Epidermal melanocyte (primary cell): ENCODE results near the gene XRCC3.
A peak's percentile ranks its signal among the peaks of the same experiment; 100 is the strongest.

Source experiments
- DNase-seq: peaks from one replicate; pipeline ENCODE4 v3.0.0; 2011; ENCODE audit warnings: low spot score; ENCODE audit not compliant: insufficient read length

Gene XRCC3

DNA sequence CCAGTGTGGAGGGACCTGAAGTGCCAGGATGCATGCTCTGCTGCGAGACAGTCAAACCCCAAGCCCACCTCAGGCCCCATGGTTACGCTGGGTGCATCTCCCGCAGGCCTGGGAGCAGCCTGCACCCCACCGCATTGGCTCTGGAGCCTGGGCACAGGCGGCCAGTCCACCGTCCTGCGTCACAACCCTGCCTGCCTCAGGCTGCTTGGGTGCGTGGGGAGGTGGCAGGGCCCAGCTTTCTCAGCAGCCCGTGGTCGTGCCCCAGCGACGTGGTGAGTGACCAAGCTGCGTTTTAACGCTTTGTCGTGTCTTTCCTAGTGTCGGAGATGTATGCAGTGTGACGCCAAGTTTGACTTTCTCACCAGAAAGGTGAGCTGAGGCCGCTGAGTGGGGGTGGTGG is 11.2 kb upstream of the XRCC3 start:
- DNase-seq = no peak

DNA sequence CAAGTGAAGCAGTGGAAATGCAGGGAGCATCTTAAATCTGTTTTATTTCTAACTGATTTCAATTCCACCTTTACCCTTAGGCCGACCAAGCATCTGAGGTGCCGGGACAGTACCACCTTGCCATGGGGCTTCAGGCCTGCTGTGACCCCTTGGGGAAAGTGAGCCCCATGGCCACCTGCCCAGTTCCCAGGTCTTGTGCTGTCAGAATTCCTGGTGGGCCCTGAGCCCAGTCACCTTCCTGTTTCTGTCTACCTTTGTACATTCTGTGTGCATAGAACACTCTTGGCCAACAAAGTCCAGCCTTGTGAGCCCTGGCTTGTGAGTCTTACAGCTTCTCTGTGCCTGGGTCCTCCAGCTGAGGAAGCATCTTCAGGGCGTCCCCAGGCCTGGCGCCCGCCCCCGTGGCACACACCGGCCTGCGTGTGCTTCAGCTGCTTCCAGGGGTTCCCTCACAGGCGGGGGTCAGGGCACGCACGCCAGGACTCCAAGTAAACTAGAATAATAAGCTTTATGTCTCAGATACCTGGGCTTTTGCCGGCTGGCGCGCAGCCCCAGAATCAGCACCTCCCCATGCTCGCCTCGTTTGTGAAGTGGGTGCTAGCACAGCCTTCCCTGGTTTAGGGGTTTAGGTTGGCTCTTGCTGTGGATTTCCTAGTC is 10.6 kb upstream of the XRCC3 start:
- no peak for DNase-seq

DNA sequence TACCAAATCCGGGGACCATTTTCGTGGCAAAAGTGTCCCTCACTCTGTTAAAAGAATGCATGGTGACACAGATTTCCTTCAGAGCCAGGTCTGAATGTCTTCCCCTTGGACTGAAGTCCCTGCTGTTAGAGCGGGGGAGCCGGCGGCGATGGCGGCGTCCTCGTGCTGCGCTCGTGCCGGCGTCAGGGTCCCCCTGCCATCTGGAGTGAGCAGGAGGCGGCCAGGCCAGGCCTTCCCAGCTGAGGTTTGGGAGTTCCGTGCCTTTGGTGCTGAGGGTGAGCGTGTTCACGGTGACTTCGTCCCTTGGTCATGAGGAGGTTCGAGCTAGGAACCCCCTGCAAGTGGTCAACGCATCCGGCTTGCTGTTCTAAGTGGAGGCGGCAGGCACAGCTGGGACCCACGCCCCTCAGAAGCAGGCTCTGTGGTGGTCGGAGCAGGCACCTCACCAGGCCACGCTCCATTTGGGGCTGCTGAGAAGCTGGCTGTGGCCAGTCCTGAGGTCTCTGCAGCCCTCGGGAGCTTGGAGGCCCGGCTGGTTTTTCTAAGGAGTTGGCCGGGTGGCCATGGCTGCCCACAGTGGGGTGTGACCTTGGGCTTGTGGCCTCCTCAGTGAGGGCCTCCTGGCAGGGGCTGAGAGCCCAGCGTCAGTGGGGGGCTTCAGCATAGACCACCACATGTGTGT is 9.9 kb upstream of the XRCC3 start:
- DNase-seq = no peak

DNA sequence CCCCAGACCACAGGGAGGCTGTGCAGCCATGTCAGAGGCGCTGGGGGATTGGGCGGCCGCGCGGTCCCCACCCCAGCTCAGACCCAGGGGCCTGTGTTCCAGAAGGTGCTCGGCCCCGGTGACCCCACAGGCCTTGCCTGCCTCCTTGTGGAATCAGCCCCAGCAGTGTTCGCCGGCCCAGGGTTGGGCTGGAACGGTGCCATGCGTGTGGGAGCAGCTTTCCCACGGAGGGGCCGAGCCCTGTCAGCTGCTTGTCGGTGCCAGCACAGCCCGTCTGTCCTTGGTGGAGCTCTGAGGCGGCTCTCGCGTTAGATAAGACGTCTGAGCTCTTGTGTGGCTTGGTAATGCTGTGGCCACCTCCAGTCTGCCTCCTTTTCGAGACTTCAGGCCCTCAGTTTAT is 8.9 kb upstream of the XRCC3 start:
- no peak for DNase-seq

DNA sequence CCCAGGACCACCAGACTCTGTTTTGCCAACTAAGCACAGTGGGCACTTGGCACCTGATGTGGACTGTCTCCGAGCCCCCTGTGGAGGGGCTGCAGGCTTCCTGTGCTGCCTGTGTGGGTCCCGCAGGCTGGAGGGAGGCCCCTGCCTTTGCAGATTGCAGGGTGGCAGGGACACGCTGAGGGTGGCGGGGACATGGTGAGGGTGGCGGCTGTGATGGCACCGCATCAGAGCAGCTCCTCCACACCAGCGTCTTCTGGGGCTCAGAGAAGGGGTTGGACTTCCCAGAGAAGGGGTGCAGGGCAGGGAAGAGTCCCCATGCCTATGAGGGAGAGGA is 8.5 kb upstream of the XRCC3 start:
- no peak for DNase-seq

DNA sequence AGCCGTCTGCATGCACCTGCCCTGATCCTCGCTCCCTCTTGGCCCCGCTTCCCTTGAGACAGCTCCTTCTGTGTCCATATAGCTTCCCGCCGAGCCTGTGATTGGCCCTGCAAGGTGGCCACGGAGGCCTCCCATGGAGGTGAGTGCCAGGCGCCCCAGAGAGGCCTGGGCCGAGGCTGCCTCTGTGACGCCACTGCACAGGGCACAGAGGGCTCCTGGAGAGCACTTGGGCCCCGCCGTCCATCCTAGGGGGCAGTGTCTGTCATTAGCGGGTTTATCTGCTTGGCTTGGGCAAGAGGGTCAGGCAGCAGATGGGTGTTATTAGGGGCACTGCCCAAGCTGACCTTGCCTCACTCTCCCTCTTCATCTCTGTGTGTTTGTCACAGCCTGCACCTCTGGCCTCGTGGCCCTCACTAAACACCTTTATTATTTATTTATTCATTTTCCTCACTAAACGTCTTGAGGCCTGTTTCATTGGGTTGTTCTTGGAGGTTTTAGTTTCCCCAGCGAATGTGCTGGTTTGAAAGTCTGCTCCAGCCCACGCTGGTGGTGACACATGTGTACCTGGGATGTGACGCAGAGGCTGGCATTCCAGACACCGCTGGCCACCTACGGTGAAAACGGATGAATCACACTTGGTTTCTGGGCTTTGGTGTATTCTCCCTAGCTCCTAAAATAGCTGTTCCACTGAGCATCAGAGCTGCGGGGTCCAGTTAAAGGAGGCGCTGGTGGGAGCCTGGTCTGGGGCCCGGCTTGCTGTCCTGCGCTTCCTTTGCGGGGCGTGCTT is 6.3 kb upstream of the XRCC3 start:
- no peak for DNase-seq

DNA sequence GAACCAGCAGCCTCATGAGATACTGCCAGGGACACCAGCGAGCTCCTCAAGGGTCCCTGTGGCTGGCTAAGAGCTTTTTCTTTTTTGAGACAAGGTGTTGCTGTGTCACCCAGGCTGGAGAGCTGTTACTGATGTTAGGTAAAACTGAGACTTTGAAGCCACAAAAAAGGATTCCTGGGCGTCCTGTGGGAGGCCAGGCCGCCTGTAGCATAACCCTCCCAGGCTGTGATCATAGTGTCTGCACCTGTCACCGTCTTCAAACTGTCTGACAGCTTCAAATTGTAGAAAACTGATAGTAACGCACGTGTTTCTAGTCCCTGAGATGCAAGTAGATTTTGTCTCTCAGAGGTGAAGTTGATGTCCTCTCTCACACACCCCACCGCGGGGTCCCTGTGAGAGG is 4.5 kb upstream of the XRCC3 start:
- DNase-seq = no peak

DNA sequence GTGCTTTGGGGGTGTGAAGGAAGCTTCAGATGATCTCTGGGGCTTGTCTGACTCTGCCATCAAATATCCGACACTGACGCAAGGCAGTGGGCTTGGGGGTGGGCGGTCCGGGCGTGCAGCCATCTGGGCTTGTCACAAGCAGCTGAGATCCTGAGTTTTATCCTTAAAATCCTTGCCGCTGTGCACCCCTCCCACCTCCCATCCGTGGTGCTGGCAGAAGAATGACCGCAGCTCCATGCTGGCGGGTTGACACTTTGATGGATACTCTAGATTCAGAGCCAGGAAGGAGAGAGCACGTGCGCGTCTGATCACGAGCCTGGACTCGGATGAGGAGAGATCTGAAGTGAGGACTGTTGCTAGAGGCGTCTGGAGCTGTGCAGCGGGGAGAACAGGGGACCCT is 3.3 kb upstream of the XRCC3 start:
- no peak for DNase-seq

DNA sequence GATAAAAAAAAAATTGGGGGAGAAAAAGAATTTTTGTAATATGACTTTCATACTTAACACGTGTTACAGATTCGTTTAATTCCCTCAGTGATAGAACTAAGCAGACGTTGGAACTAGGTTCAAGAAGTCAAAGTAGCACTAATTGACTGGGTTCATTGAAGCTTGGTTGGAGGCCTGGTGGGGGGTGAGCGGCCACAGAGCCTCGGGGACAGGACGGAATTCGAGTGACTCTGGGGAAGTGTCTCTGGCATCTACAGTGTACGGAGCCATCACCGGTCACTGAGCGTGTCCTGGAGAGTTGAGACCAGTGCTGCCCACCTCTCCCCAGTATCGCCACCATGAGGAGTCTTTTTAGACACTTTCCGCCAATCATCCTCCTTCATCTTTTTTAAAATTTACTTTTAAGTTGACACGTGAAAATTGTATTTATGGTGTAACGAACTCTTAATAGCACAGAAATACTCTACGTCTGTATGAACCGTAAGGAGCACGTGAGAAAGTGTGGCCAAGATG is 1.7 kb upstream of the XRCC3 start:
- no peak for DNase-seq

DNA sequence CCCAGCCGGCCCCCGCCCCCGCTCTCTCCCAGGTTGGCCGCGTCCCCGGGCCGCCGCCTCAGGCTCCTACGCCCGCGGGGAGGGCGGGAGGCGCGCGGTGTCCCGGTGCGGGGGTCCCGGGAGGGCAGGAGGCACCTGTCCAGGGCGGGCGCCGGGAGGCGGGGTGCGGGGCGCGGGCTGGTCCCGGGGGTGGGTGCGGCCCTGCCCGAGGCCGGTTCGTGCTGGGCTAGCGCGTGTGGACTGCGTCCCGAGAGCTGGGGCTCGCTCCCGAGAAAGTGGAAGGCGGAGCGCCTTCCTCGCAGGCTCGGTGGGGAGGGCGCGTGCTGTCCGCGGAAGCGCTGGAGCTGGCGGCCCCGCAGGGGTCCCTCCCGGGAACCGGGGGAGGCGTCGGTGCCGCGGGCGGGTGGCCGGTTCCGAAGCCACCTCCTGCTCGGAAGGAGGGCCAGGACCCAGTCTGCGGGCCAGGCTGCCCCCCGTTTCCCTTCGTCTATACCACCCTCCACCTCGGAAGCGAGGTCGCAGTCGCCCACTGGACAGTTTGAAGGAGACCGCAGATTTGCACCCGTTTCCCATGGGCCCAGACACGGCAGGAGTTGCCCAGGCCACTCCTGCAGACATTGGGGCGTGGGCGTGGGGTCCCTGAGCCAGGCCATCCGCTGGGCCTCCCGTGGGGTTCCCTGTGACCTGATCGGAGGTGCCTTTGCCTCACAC is 995 bp upstream of the XRCC3 start:
- peak; percentile 56 for DNase-seq

DNA sequence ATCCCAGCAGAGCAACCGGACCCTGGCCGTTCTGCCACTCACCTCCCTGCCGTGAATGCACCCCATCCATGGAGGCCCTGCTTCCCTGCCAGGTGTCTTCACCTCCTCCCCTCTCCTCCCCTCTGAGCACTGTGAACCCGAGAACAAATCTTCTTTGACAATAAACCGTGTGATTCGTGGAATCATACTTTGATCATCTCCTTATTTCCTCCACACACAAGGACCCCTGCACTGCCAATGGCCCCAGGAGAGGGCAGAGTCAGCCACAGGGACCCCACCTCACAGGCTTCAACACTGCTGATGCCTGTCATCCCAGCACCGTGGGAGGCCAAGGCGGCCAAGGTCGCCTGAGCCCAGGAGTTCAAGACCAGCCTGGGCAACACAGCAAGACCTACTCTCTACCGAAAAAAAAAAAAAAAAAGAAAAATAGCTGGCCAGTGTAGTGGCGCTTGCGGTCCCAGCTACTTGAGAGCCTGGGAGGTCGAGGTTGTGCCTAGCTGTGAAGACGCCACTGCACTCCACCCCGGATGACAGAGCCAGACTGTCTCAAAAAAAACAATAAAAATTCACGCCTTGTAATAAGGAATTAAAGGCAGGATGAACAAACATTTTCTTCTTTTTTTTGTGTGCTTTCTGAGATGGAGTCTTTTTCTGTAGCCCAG is 1.1 kb downstream of the XRCC3 start:
- DNase-seq = no peak

DNA sequence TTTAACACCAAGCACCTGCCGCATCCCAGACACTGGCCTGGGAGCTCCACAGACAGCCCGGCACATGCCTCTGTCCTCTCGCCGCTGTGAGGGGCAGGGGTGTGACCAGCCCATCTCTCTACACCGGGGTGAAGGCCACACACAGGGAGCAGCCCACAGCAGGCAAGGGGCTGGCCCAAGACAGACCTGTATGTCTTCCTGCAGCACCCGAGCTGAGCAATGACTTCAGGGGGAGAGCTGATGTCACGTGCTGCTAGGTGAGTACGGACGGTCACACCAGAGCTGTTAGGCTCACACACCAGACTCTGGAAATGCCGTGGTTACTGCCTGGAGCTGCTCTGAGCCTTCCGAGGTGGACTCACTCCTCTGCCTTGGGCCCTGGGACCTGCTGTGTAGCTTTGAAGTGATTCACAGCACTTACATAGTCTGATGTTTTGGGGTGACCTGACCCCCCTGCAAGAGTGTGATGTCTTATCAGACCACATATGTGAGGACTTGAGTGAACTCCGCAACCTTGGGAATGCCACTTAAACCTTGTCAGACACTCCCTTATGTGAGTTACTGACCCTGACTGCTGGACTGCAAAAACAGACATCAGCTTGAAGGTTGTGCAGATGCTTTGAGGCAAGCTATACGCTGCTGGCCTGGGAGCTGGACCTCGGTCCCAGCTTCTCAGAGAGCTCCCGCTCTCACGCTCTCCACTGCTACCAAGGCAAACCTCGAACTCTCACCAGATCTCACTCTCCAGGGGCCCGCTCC is 1.8 kb downstream of the XRCC3 start:
- no peak for DNase-seq

DNA sequence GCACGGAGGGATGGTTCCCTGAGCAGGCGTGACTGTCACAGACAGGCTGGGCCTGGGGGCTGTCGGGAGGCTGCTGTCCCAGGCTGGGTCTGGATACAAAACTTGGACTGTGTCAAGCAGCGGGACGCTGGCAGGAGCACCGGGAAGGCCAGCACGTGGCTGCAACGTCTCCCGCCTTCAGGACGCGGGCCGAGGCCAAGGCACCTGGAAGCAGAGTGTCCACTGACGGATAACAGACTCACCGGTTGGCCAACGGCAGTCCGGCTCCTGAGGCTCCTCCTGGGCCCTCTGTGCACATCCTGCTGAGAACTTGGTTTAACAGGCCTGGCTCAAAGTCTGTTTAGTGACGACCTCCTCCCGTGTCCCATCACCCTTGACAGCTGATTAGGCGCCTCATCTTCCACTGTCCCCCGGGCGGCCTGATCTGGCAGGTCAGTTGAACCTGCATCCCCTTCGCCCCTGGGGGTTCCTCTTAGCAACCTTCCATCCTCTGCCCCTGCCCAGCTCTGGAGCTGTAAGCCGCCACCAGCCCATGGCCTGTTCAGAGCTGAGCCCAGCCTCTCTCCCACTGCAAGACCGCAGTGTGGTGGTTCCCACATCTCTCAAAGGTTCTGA is 2.5 kb downstream of the XRCC3 start:
- no peak for DNase-seq

DNA sequence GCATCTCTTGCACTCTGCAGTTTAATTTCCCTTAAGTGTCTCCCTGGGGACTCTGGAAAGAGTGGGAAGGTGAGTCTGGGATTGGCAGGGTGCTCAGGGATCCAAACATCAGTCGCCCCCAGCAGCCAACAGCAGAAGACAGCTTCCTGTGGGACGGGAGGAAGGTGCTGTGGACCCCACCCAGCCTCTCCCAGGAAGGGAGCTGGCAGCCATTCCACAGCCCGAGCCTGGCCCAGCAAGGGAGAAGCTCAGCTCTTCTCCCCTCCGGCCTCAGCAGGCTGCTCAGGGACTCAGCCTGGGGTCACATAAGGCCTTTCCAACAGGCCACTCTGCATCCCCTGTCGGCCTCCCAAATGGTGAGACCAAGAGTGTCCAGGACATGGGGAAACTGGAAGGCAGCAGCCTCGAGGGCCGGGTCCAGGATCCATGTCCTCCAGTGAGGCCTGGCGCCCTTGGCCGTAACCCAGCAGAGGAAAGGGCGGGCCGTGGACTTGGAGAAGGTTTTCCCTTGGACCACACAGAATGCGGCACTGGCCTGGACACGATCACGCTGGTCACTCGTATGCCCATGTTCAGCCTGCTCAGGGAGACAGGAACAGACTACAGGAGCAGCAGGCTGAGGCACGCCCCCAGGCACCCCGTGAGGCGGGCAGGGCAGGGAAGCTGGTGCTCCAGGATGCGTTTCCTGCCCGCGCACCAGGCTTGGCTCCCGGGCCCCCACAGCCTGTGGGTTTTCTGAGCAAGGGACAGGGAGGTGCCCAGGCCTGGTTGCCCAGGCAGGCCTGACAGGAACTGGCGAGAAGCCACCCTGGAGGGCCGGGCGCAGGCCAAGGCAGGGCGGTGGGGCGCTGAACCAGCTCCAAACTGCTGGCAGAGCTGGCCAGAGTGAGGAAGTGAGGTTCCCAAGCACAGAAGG is 3.5 kb downstream of the XRCC3 start:
- no peak for DNase-seq

DNA sequence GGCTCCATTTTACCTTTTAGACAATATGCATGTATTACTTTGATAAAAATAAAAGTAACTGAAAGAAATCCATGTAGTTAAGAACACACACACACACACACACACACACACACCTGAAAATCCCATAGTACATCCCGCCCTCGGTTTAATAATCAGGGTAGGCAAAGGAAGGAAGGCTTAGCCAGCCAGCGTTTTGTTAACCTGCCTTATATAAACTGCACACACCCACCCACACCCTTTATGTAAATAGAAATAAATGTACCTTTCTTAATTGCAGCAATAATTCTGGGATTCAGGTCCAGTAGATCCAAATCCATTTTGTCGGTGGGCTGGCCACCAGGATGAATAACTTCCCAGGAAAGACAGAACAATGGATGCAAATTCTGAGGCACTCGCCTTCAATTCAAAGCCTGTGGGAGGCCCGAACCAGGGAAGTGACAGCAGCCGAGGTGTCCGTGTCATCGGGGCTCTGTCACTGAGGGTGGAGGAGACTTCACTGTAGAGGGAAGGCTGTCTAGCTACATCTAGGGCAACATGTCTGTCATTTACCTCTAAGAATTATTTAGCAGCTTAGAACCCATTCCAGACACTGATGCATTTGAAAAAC is 4.4 kb downstream of the XRCC3 start:
- no peak for DNase-seq

DNA sequence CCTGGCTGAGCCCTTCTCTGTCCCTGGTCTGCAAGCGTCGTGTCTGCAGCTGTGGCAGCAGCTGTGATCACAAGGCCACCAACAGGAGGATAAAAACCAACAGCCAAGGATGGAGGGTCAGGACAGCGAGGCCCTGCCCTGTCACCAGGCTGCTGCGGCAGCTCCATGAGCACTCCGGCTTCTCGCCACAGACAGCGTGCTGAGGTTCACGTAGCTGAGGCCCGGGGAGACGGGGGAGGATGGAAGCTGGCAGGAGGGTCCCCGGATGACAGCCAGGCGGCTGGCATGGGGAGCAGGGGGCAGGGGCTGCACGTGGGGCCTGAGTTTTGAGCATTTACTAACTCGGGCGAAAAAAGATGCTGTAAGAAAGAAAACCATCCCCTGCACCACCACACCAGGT is 5.4 kb downstream of the XRCC3 start:
- no peak for DNase-seq

DNA sequence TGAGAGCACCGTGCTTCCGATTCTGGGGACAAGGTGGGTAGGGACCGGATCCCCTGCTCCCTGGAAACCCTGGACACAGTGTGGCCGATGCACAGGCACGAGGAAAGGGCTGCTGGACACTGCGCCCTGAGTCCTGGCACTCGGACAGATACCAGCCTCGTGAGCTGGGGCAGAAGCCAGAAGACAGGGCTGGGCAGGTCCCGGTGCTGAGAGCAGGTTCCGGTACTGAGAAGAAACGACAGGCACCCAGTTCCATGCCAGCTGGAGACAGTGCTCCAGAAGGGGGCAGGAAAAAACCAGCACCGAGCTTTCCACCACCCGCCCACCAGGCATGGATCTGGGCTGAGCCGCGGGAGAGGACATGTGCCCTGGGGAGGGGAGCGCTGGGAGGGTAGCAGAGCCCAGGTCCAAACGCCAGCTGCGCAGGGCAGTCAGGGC is 6.5 kb downstream of the XRCC3 start:
- no peak for DNase-seq
